ENCODE results near the gene ADK.
"Not testable (repeated sequence)": the region's sequence is repeated elsewhere in the genome, so short reads cannot be mapped to it uniquely, and the experiment has no call there.

ADK gene

GRCh38 chr10:74433595-74433956, 282.6 kb downstream of the ADK start:
- DNase-seq, result no peak

GRCh38 chr10:74433993-74434392, 283.0 kb downstream of the ADK start:
- no peak for DNase-seq

GRCh38 chr10:74434547-74434946, 283.5 kb downstream of the ADK start:
- DNase-seq, result no peak

DNA sequence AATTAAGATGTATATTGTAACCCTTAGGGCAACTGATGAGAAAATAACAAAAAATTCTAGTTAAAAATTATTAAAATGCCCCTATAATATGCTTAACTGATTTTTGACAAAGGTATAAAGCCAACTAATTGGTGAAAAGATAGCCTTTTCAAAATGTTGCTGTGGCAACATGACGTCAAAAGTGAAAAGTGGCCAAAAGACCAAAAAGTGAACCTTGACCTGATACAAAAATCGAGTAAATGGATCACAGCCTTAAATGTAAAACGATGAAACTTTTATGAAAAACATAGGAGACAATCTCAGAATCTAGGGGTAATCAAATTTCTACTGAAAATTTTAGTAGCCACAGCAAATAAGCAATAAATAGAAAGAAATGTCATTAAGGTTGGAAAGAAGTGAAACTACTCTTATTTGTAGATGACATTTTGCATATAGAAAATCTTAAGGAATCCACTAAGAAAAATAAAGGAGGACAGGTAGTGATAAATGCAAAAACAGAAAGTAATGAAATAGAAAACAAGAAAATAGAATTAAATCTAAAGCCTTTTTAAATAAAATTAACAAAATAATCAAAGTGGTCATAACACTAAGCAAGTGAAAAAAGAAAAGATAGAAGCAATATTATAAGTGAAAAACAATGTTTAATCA, 285.6 kb downstream of the ADK start:
- DNase-seq, result no peak

DNA sequence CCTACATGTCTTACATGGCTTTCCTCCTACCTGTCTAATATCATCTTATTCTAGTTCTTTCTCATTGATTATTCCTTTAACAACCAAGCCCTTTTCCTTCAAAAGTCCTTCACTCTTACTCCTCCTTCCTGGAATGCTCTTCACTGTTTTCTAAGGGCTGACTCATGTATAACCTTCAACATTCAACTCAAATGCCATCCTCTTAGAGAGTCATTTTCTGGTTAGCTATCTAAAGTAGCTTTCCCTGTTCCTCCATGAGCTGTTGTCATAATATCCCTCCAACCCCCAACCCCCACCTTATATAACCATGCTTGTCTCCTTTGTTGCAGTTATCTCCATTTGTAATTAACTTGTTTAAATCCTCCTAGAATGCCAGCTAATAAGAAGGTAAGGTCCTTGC, 286.8 kb downstream of the ADK start:
- DNase-seq, result no peak

GRCh38 chr10:74439213-74439612, 288.2 kb downstream of the ADK start:
- no peak for DNase-seq

DNA sequence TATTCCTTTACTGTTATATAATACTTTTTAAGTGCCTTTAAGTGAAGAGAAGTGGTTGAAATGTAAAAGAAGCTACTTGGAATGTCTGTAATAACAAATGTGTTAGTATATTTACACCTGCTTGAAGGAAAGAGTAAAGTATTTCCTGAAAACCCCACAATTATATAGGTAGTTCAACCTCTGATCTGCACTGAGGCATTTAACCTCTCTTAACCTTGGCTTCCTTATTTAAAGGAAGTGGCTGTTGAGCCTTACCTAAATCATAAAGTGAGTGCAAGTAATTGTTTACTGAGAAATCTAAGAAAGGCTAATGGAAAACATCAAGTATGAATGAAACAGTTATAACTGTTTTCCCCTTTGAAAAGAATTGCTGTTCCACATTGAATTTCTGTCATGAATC, 294.5 kb downstream of the ADK start:
- DNase-seq, result no peak

- no peak for DNase-seq
These were observed 299.6 kb downstream of the ADK start for GRCh38 chr10:74450602-74451001.

- no peak for DNase-seq
These were observed 300.3 kb downstream of the ADK start for GRCh38 chr10:74451127-74451829.

DNA sequence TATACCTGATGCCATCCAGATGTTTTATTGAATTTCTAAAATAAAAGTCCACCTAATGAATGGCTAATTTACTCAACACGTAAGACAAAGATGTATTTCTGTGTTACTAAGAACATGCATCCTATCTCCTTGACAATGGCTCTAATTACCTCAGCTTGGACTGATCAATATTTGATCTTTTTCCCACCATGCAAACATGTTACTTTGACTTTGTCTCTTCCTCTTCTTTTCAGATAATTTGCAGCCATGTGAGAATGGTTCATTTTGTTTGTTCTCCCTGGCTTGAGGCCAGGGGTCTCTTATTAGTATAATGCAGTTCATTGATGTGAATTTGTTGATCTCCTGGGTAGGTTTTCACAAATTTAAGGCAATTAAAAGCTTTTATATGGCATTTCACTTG, 302.1 kb downstream of the ADK start:
- DNase-seq, result peak; percentile 54 to 83

DNA sequence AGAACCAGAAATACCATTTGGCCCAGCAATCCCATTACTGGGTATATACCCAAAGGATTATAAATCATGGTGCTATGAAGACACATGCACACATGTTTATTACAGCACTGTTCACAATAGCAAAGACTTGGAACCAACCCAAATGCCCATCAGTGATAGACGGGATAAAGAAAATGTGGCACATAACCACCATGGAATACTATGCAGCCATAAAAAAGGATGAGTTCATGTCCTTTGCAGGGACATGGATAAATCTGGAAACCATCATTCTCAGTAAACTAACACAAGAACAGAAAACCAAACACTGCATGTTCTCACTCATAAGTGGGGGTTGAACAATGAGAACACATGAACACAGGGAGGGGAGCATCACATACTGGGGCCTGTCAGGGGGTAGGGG, 306.5 kb downstream of the ADK start:
- not testable (repeated sequence) for DNase-seq

DNA sequence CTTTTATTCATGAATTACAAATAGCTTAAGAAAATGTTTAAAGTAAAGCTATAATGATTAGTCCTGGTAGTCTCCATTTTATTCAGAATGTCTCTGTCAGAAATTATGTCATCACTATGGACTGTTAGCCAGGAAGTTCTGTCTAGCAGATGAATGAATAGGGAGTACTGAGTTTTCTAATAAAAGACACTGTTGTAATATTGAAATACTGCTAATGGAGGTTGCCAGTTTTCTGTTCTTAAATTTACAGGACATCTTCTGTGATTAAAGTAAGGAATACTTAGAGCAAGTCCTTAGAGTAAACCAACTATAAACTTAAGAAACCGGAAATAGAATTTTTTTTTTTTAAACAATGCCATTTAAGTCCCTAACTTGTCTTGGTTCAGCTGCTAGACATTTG, 309.8 kb downstream of the ADK start:
- no peak for DNase-seq

GRCh38 chr10:74474022-74474713, 323.1 kb downstream of the ADK start:
- no peak for DNase-seq

GRCh38 chr10:74476162-74476706, 325.2 kb downstream of the ADK start:
- not testable (repeated sequence) for DNase-seq

DNA sequence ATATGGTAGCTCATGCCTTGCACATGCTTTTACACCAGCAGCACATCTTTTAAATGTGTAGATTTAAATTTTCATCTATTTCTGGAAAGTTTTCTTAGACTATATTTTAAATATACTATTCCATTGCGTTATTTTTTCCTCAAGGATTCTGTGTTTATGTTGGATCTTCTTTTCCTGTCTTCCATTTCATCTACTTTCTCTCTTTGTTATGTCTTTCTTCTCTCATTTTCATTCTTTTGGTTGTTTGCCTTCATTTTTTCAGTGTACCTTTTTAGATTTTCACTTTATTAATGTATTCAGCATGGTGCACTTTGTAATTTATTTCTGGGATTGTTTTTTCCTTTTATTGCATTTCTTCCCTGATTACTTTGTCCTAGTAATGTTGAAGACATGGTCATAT, 329.8 kb downstream of the ADK start:
- DNase-seq, result no peak

DNA sequence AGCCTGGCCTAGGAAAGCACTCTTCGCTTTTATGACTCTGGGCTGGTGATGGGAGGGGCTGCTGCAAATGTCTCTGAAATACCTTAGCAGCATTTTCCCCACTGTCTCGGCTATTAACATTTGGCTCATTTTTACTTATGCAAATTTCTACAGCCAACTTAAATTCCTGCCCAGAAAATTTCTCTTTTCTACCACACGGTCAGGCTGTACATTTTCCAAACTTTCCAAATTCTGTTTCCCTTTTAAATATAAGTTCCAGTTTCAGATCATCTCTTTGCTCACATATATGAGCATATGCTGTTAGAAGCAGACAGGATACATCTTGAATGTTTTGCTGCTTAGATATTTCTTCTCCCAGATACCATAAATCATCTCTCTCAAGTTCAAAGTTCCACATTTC, 332.3 kb downstream of the ADK start:
- no peak for DNase-seq

- no peak for DNase-seq
These were observed 334.3 kb downstream of the ADK start for GRCh38 chr10:74485283-74485682.

- no peak for DNase-seq
These were observed 335.6 kb downstream of the ADK start for GRCh38 chr10:74486659-74487058.

GRCh38 chr10:74488907-74489306, 337.9 kb downstream of the ADK start:
- DNase-seq, result no peak

- DNase-seq, result no peak
These were observed 339.5 kb downstream of the ADK start for GRCh38 chr10:74490551-74490950.

DNA sequence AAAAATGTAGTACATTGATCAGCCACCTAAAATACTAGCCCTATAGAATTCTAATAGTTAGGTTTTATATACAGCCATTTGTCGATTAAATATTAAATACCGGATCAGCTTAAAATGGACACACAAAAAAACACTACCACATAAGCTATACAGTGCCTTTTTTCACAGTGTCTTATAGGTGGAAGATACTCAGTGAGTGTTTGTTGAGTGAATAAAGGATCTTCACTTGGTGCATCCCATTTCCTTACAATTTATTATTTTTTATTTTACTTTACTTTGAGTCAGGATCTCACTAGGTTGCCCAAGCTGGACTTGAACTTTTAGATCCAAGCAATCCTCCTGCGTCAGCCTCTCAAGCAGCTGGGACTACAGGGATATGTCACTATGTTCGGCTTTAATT, 340.0 kb downstream of the ADK start:
- no peak for DNase-seq

DNA sequence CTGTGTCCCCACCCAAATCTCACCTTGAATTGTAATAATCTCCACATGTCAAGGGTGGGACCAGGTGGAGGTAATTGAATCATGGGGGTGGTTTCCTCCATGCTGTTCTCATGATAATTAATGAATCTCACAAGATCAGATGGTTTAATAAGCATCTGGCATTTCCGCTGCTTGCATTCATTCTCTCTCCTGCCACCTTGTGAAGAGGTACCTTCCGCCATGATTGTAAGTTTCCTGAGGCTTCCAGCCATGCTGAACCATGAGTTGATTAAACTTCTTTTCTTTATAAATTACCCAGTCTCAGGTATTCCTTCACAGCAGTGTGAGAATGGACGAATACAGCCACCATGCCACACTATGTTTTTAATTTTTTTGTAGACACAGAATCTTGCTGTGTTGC, 345.3 kb downstream of the ADK start:
- DNase-seq, result not testable (repeated sequence)

- DNase-seq, result not testable (repeated sequence)
These were observed 347.6 kb downstream of the ADK start for GRCh38 chr10:74498664-74499063.

All from NCI-H2081 (cell line).